GM12892 (cell line): Measurements from ENCODE around the gene HPD.

Source experiments
- POLR2A ChIP-seq: IDR thresholded peaks from 2 replicates; pipeline ENCODE4 v1.6.1; 2011; ENCODE audit warnings: low read depth, low read length, control low read depth
- POLR2AphosphoS5 ChIP-seq: IDR thresholded peaks from 2 replicates; pipeline ENCODE4 v1.6.1; 2011; ENCODE audit warnings: low read depth, low read length, control low read depth

DNA sequence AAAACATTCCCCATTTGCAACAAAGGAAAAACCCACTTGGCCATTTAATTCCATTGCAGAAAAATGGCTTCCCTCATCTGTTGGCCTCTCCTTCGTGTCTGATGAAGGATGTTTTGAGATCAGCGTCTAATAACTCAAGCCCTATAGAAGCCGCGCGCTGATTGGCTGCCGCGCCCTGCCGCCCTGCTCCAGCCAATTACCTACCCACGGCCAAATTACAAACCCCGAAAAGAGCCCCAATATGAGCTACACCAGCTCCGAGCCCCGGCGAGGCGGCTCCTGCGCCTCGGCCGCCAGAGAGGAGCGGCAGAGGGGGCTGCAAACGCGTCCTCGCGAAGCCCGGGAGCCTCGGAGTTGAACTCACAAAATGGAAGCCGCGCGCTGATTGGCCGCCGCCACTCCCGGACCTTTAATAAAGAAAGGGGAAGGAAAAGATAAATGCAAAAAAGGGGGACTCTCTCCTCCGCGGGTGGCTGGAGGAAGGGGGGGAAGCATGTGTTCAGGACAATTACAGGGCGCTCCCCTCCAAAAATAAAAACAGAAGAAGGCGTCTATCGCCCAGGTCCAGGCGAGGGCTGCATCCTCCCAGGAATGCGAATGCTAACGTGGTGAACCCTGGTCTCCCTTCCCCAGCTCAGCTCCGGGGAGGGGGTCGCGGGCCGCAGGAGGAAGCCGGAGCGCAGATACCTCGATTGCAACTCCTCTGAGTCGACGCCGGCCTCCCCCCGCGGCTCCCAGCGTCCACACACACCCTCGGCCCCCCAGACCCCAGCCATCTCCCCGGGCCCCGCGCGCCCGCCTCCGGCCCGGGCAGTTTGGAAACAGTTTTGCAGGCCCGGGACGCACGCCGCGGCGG is 55.6 kb downstream of the HPD start:
- TF ChIP-seq POLR2A (peak; percentile 90), POLR2AphosphoS5 (peak; percentile 98)
